ENCODE measurements around the gene LNPK. TPM values are rescaled to one million over a fixed set of nuclear protein-coding genes. Genes with fewer than 3 reads are reported as not detected.

Gene LNPK
- polyA plus RNA-seq, 3 donors, result 8.1 to 15.3 (median 11.7) TPM

- no peak overlapping the region for H3K9ac ChIP-seq (ENCODE audit: insufficient read depth, low read length, poor library complexity, severe bottlenecking)
- no peaks in the 10 kb centered on the region for H4K20me1 ChIP-seq (ENCODE audit: insufficient read depth, low read length)
- H3K4me3 Mint-ChIP-seq, result no peak overlapping the region
- H3K4me3 ChIP-seq (replicated peaks in 1 of 3; ENCODE audit: low read depth in 2 of 3, low read length in 3 of 3), result no peak overlapping the region
- no peak overlapping the region for H2AFZ ChIP-seq (ENCODE audit: insufficient read depth, low read depth, low read length, poor library complexity, severe bottlenecking)
- no peaks in the 10 kb centered on the region for H3K79me2 ChIP-seq (ENCODE audit: insufficient read depth, low read length)
- no peaks in the 10 kb centered on the region for H3K4me1 ChIP-seq (ENCODE audit: control insufficient read depth in 1 of 2, insufficient read depth in 2 of 2, low read length in 2 of 2)
- no peaks in the 10 kb centered on the region for H3K36me3 ChIP-seq (replicated peaks in 1 of 2; ENCODE audit: control insufficient read depth in 1 of 2, insufficient read depth in 2 of 2, low read length in 2 of 2)
- H3K27me3 Mint-ChIP-seq (ENCODE audit: low read depth in 3 of 3), result peaks cover 3 to 12% (median 7%) of the 10 kb centered on the region in 3 donors
- no peaks in the 10 kb centered on the region for H3K27me3 ChIP-seq (ENCODE audit: control insufficient read depth in 2 of 2, insufficient read depth in 2 of 2, low read length in 2 of 2)
- WGBS (ENCODE audit: insufficient coverage), result no CpG with 5 or more reads among the region's 3 CpGs
- DNase-seq, result no peak
- no peaks in the 10 kb centered on the region for H3K36me3 Mint-ChIP-seq
- H3K9me3 Mint-ChIP-seq, result peaks cover 0 to 2% (median 0%) of the 10 kb centered on the region in 7 donors
- H3K9me3 ChIP-seq (replicated peaks in 1 of 2; ENCODE audit: control insufficient read depth in 1 of 2, insufficient read depth in 1 of 2, low read length in 2 of 2), result no peaks in the 10 kb centered on the region
- no peak overlapping the region for H3K27ac Mint-ChIP-seq
- no peak overlapping the region for H3K27ac ChIP-seq (ENCODE audit: low read depth in 1 of 2, low read length in 2 of 2)
- H3K4me2 ChIP-seq (replicated peaks; ENCODE audit: extremely low read depth, low read length, poor library complexity, severe bottlenecking), result no peak overlapping the region
- intact Hi-C loops (cut with micrococcal nuclease), result no loop called here
- no peaks in the 10 kb centered on the region for H3K4me1 Mint-ChIP-seq
- no peak for TF ChIP-seq CTCF (IDR thresholded peaks at IDR 0.05)
Observed at GRCh38 chr2:175879679-175880078, 122.4 kb downstream of the LNPK start.

- Histone ChIP-seq H3K36me3 (replicated peaks in 1 of 2; ENCODE audit: control insufficient read depth in 1 of 2, insufficient read depth in 2 of 2, low read length in 2 of 2) (no peaks in the 10 kb centered on the region), H3K4me2 (replicated peaks; ENCODE audit: extremely low read depth, low read length, poor library complexity, severe bottlenecking) (no peak overlapping the region), H4K20me1 (ENCODE audit: insufficient read depth, low read length) (no peaks in the 10 kb centered on the region), H3K79me2 (ENCODE audit: insufficient read depth, low read length) (no peaks in the 10 kb centered on the region), H2AFZ (ENCODE audit: insufficient read depth, low read depth, low read length, poor library complexity, severe bottlenecking) (no peak overlapping the region), H3K9me3 (replicated peaks in 1 of 2; ENCODE audit: control insufficient read depth in 1 of 2, insufficient read depth in 1 of 2, low read length in 2 of 2) (no peaks in the 10 kb centered on the region), H3K27ac (ENCODE audit: low read depth in 1 of 2, low read length in 2 of 2) (no peak overlapping the region), H3K27me3 (ENCODE audit: control insufficient read depth in 2 of 2, insufficient read depth in 2 of 2, low read length in 2 of 2) (no peaks in the 10 kb centered on the region), H3K4me1 (ENCODE audit: control insufficient read depth in 1 of 2, insufficient read depth in 2 of 2, low read length in 2 of 2) (no peaks in the 10 kb centered on the region), H3K4me3 (replicated peaks in 1 of 3; ENCODE audit: low read depth in 2 of 3, low read length in 3 of 3) (no peak overlapping the region), H3K9ac (ENCODE audit: insufficient read depth, low read length, poor library complexity, severe bottlenecking) (no peak overlapping the region)
- 70% methylated on average over 1 of the region's 3 CpGs for WGBS (ENCODE audit: insufficient coverage)
- no peak for TF ChIP-seq CTCF (IDR thresholded peaks at IDR 0.05)
- no peak overlapping the region for H3K4me3 Mint-ChIP-seq
- no peak overlapping the region for H3K27ac Mint-ChIP-seq
- H3K27me3 Mint-ChIP-seq (ENCODE audit: low read depth in 3 of 3), result peaks cover 2 to 10% (median 3%) of the 10 kb centered on the region in 3 donors
- H3K4me1 Mint-ChIP-seq, result no peaks in the 10 kb centered on the region
- H3K36me3 Mint-ChIP-seq, result no peaks in the 10 kb centered on the region
- no peak for DNase-seq
- H3K9me3 Mint-ChIP-seq, result peaks cover 0 to 2% (median 0%) of the 10 kb centered on the region in 7 donors
- intact Hi-C loops (cut with micrococcal nuclease), result no loop called here
Observed at GRCh38 chr2:175877845-175878544, 124.1 kb downstream of the LNPK start.

All from CD14-positive monocyte (primary cell).